HCT116 (cell line): Measurements from ENCODE around the gene ABCC10. TPM values are rescaled to one million over a fixed set of nuclear protein-coding genes. Genes with fewer than 3 reads are reported as not detected.
A peak's percentile ranks its signal among the peaks of the same experiment; 100 is the strongest.

Experiments used
- ATAC-seq: fragments of 200-7000 bp; cut with Tn5 transposase; 2 replicates; pipeline ENCODE4 v1.9.1; 2020; ENCODE audit warnings: mild to moderate bottlenecking, moderate library complexity
- BruUV-seq: library from RNA; stranded (reverse); fragments of 400-500 nt; replicated peaks from 2 replicates; lab custom pipeline; 2021; lab: Mats Ljungman, UMichigan
- CTCF ChIA-PET: fragments of 300-600 bp; sonication (Branson Sonifier 250); formaldehyde crosslinking; loops from one replicate; lab custom pipeline; 2021; ENCODE audit warnings: antibody characterized with exemption; lab: Charles Lee
- POLR2A ChIA-PET: fragments of 300-600, 350-600 bp; sonication (Branson Sonifier 250); formaldehyde crosslinking; loops from one replicate; lab custom pipeline; 2021; ENCODE audit warnings: antibody characterized with exemption; lab: Charles Lee
- RAD21 ChIA-PET, 2 experiments: fragments of 300-600 bp; sonication (Branson Sonifier 250); formaldehyde crosslinking; loops; one replicate each; lab custom pipeline; 2023; ENCODE audit warnings: low total read pairs in 2 of 2; ENCODE audit not compliant: uncharacterized antibody in 2 of 2, unreplicated experiment in 2 of 2, low non-redundant PET in 1 of 2; lab: Charles Lee
- DNase-seq: peaks from one replicate; pipeline ENCODE4 v3.0.0-alpha.2; 2010; ENCODE audit warnings: low read depth, low spot score
- H2AFZ ChIP-seq: fragments of 200-600 bp; shearing (Covaris generic), sonication (generic); 2 replicates; pipeline ENCODE4 v1.6.1; 2017; ENCODE audit warnings: low read depth, mixed run types, mixed read lengths, antibody characterized with exemption, low read length; ENCODE audit not compliant: poor library complexity, severe bottlenecking
- H3K27ac ChIP-seq: 2 replicates; pipeline ENCODE4 v1.5.1; 2012; ENCODE audit warnings: low read depth, low read length
- H3K27me3 ChIP-seq: fragments of 200-600 bp; sonication (generic); 2 replicates; pipeline ENCODE4 v1.6.1; 2016; ENCODE audit warnings: mixed run types, low read length, mixed read lengths; ENCODE audit not compliant: insufficient read depth
- H3K36me3 ChIP-seq, 2 experiments: fragments of 200-500 bp in 1 of 2; fragments of 200-600 bp in 1 of 2; sonication (Bioruptor generic) in 1 of 2; sonication (generic) in 1 of 2; 2 replicates each; pipeline versions ENCODE4 v1.5.1 to v1.6.1; 2014 to 2016; ENCODE audit warnings: low read length in 2 of 2, inconsistent platforms in 1 of 2, mixed read lengths in 1 of 2, mixed run types in 1 of 2; ENCODE audit not compliant: insufficient read depth in 2 of 2, control insufficient read depth in 1 of 2
- H3K4me1 ChIP-seq, 2 experiments: fragments of 200-600 bp in 1 of 2; sonication (generic) in 1 of 2; 2 replicates each; pipeline versions ENCODE4 v1.5.1 to v1.6.1; 2012 to 2017; ENCODE audit warnings: low read length in 2 of 2, inconsistent platforms in 1 of 2, mild to moderate bottlenecking in 1 of 2, mixed read lengths in 1 of 2, mixed run types in 1 of 2, moderate library complexity in 1 of 2; ENCODE audit not compliant: insufficient read depth in 2 of 2, control insufficient read depth in 1 of 2
- H3K4me2 ChIP-seq: fragments of 200-600 bp; sonication (generic); 2 replicates; pipeline ENCODE4 v1.6.1; 2017; ENCODE audit warnings: mixed run types, low read length, mixed read lengths
- H3K4me3 ChIP-seq, 2 experiments: fragments of 200-600 bp in 1 of 2; sonication (generic) in 1 of 2; replicated peaks in 1 of 2; 2 replicates each; pipeline ENCODE4 v1.5.1; 2011 to 2016; ENCODE audit warnings: low read length in 2 of 2, control low read depth in 1 of 2, low read depth in 1 of 2, mild to moderate bottlenecking in 1 of 2, mixed read lengths in 1 of 2, mixed run types in 1 of 2
- H3K79me2 ChIP-seq: fragments of 200-600 bp; sonication (generic); 2 replicates; pipeline ENCODE4 v1.6.1; 2017; ENCODE audit warnings: mild to moderate bottlenecking, mixed run types, low read length, moderate library complexity, mixed read lengths; ENCODE audit not compliant: insufficient read depth
- H3K9ac ChIP-seq: fragments of 200-600 bp; sonication (generic); 2 replicates; pipeline ENCODE4 v1.6.1; 2016; ENCODE audit warnings: low read length, mixed read lengths
- H3K9me2 ChIP-seq: fragments of 200-600 bp; sonication (generic), shearing (Covaris generic); 2 replicates; pipeline ENCODE4 v1.6.1; 2017; ENCODE audit warnings: mixed run types, mild to moderate bottlenecking, moderate library complexity; ENCODE audit not compliant: insufficient read depth
- H3K9me3 ChIP-seq, 2 experiments: fragments of 200-500 bp in 1 of 2; fragments of 200-600 bp in 1 of 2; sonication (Bioruptor generic) in 1 of 2; sonication (generic) in 1 of 2; 2 replicates each; pipeline ENCODE4 v1.6.1; 2014 to 2017; ENCODE audit warnings: low read length in 2 of 2, mixed read lengths in 2 of 2, inconsistent platforms in 1 of 2, low read depth in 1 of 2, mild to moderate bottlenecking in 1 of 2, mixed run types in 1 of 2, moderate library complexity in 1 of 2; ENCODE audit not compliant: control insufficient read depth in 1 of 2, insufficient read depth in 1 of 2
- H4K20me1 ChIP-seq: fragments of 200-600 bp; sonication (generic), shearing (Covaris generic); 2 replicates; pipeline ENCODE4 v1.6.1; 2017; ENCODE audit warnings: mixed run types, mild to moderate bottlenecking, moderate library complexity; ENCODE audit not compliant: insufficient read depth
- CTCF ChIP-seq, 3 experiments: fragments of 200-600 bp in 1 of 3; sonication (generic) in 1 of 3; IDR thresholded peaks in 2 of 3; conservative IDR thresholded peaks in 1 of 3; 2 replicates each; pipeline ENCODE4 v1.5.1; 2012 to 2017; ENCODE audit warnings: low read depth in 2 of 3, low read length in 2 of 3, antibody characterized with exemption in 1 of 3, borderline replicate concordance in 1 of 3, control low read depth in 1 of 3, mild to moderate bottlenecking in 1 of 3, mixed read lengths in 1 of 3, mixed run types in 1 of 3, moderate library complexity in 1 of 3; ENCODE audit not compliant: insufficient read depth in 1 of 3
- EZH2 ChIP-seq: fragments of 200-600 bp; sonication (generic); IDR thresholded peaks from 2 replicates; pipeline ENCODE4 v1.6.1; 2017; ENCODE audit warnings: antibody characterized with exemption, mixed run types
- MAX ChIP-seq: IDR thresholded peaks from 2 replicates; pipeline ENCODE4 v1.6.1; 2012
- POLR2AphosphoS5 ChIP-seq: IDR thresholded peaks from 2 replicates; pipeline ENCODE4 v1.6.1; 2011; ENCODE audit warnings: mild to moderate bottlenecking, low read depth, low read length, moderate library complexity
- RAD21 ChIP-seq: IDR thresholded peaks from 2 replicates; pipeline ENCODE4 v1.6.1; 2012; ENCODE audit warnings: low read depth, mild to moderate bottlenecking
- TCF7L2 ChIP-seq: IDR thresholded peaks from 2 replicates; pipeline ENCODE4 v1.7.0; 2011; ENCODE audit warnings: borderline replicate concordance, inconsistent platforms; ENCODE audit not compliant: insufficient read depth, insufficient read length; ENCODE audit errors: extremely low read depth
- ZFX ChIP-seq: fragments of 450-650 bp; IDR thresholded peaks from 2 replicates; pipeline ENCODE4 v1.6.1; 2017
- ZNF274 ChIP-seq: fragments of 200-500 bp; sonication (Bioruptor generic); IDR thresholded peaks from 2 replicates; pipeline ENCODE4 v1.6.1; 2014; ENCODE audit warnings: mild to moderate bottlenecking, low read depth, low read length, inconsistent platforms
- intact Hi-C: fragments of 100-400 bp; cut with micrococcal nuclease; formaldehyde crosslinking; loops from 2 replicates; pipeline ENCODE4 v1.10.0; 2022
- total RNA-seq: library from RNA; stranded (reverse); gene quantifications from one replicate; pipeline ENCODE4 v1.2.1, GENCODE V29; 2021; ENCODE audit not compliant: unreplicated experiment

The ABCC10 gene
- total RNA-seq, 1 experiment from 2014 or later = 29.9 TPM

GRCh38 chr6:43454290-43454695 lies 27.0 kb downstream of the ABCC10 start:
- CTCF ChIA-PET = interaction anchor here (4.6 kb wide), 1 partner anchor 53 kb away, joined by 31 read pairs; no protein-coding TSS in a partner anchor
- DNase-seq (no peak), ATAC-seq (peak; percentile 24)
- H3K79me2 ChIP-seq = no peaks in the 10 kb centered on the region
- TF ChIP-seq RAD21 = peak; percentile 88
- TF ChIP-seq ZFX = no peak
- TF ChIP-seq CTCF (IDR thresholded peaks at IDR 0.05 in 2 of 3, conservative IDR thresholded peaks at IDR 0.05 in 1 of 3; ENCODE audit: borderline replicate concordance in 1 of 3, insufficient read depth in 1 of 3, low read depth in 2 of 3, low read length in 2 of 3) = peak; percentile 84 to 92 (median 85)
- RAD21 ChIA-PET = no interaction called here
- H3K36me3 ChIP-seq = peaks cover 0 to under 1% of the 10 kb centered on the region in 2 experiments; a peak in 1 of 4 replicates
- H3K4me1 ChIP-seq = peaks cover 8 to 39% of the 10 kb centered on the region in 2 experiments; a peak in 3 of 4 replicates
- no peak overlapping the region for H2AFZ ChIP-seq
- no peaks in the 10 kb centered on the region for H3K27me3 ChIP-seq
- POLR2A ChIA-PET = no interaction called here
- no TSS peak for BruUV-seq
- no peaks in the 10 kb centered on the region for H3K9me3 ChIP-seq
- intact Hi-C loops = loop anchor here (1.0 to 2.0 kb wide), 2 partner anchors 42 to 53 kb away; no protein-coding TSS in a partner anchor
- H4K20me1 ChIP-seq = no peaks in the 10 kb centered on the region
- peak overlapping the region; percentile 50 to 61 for H3K4me3 ChIP-seq
- peak overlapping the region; percentile 97 for H3K4me2 ChIP-seq
- no peaks in the 10 kb centered on the region for H3K9me2 ChIP-seq
- no peak overlapping the region for H3K9ac ChIP-seq
- H3K27ac ChIP-seq = no peak overlapping the region

DNA sequence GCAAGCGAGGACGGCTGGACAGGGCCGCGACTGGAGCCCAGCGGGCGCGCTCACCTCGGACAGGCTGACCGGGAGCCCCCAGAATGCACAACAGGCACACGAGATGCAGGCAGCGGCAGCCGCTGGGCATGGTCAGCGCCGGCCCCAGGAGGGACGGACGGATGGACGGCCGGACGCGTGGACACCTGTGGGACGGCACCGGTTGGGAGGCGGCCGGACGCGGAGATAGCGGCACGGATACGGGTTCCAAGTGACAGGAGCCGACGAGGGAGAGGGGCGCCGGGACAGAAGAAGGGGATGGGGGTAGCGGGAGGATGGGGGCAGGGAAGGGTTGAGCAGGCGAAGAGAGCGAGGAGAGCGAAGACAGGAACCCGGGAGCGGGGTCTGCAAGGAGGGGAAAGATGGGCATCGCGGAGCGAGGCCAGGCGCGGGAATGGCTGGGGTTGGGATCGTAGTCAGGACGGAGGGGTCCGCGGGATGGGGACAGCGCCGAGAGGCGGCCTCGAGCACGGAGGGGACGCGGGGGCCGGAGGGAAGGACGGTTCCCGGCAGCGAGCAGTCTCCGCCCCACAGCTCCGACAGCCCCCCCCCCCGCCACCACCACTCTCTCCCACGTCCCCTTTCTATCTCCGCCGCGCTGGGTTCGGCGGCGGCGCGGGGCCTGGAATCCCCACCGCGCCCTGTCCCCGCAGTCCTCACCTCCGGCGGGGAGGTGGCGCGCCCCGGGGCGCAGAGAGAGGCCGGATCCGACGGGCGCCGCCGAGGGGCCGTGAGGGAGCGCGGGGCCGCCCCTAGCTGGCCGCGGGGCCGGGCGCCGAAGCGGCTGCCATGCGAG lies 27.6 kb downstream of the ABCC10 start:
- Histone ChIP-seq H3K27ac (no peak overlapping the region), H3K27me3 (no peaks in the 10 kb centered on the region), H3K9ac (peak overlapping the region; percentile 17; the same call in 1 of the 2 replicates), H3K9me2 (no peaks in the 10 kb centered on the region), H3K9me3 (no peaks in the 10 kb centered on the region), H3K4me3 (peak overlapping the region; percentile 50 to 61), H3K36me3 (no peaks in the 10 kb centered on the region; a peak in 1 of 4 replicates), H4K20me1 (no peaks in the 10 kb centered on the region), H3K4me2 (peak overlapping the region; percentile 97), H3K4me1 (peaks cover 8 to 39% of the 10 kb centered on the region in 2 experiments; a peak in 3 of 4 replicates), H2AFZ (no peak overlapping the region), H3K79me2 (no peaks in the 10 kb centered on the region)
- no TSS peak for BruUV-seq
- intact Hi-C loops = loop anchor here (1.0 to 2.0 kb wide), 2 partner anchors 41 to 52 kb away; no protein-coding TSS in a partner anchor
- ChIA-PET POLR2A (interaction anchor here (0.7 kb wide), 1 partner anchor 13 kb away, joined by 4 read pairs; no protein-coding TSS in a partner anchor), RAD21 (interaction anchor here in 1 of 2 experiments (0.7 kb wide), 1 partner anchor 55 kb away, joined by 3 read pairs; no protein-coding TSS in a partner anchor), CTCF (interaction anchor here (0.7 to 4.6 kb wide), 3 partner anchors 14 to 52 kb away, joined by 3 to 31 read pairs (median 3); no protein-coding TSS in a partner anchor)
- DNase-seq (peak; percentile 60), ATAC-seq (peak; percentile 76)
- TF ChIP-seq POLR2AphosphoS5 (peak; percentile 28; the same call in 1 of the 2 replicates), ZNF274 (no peak), EZH2 (no peak), MAX (no peak), CTCF (IDR thresholded peaks at IDR 0.05 in 2 of 3, conservative IDR thresholded peaks at IDR 0.05 in 1 of 3; ENCODE audit: borderline replicate concordance in 1 of 3, insufficient read depth in 1 of 3, low read depth in 2 of 3, low read length in 2 of 3) (0 out of 6 replicates have a peak, but pooled peaks of 1 of the 3 experiments have one; percentile 11), TCF7L2 (no peak)
